Activated CD4-positive, alpha-beta T cell treated with anti-CD3 and anti-CD28 coated beads, Interleukin-2, amount 50 U/mL, for 4 hours (primary cell): ENCODE results near the gene C2orf92.
"Not testable (repeated sequence)": the region's sequence is repeated elsewhere in the genome, so short reads cannot be mapped to it uniquely, and the experiment has no call there.

ENCODE experiments used
- DNase-seq, 2 experiments: peaks; one replicate each; pipeline ENCODE4 v3.0.0-alpha.2; 2020

C2orf92 gene

GRCh38 chr2:97697252-97698235, 28.0 kb downstream of the C2orf92 start:
- peak; percentile 93 to 97 for DNase-seq

- no peak for DNase-seq
These were observed 29.0 kb downstream of the C2orf92 start for GRCh38 chr2:97698530-97698929.

DNA sequence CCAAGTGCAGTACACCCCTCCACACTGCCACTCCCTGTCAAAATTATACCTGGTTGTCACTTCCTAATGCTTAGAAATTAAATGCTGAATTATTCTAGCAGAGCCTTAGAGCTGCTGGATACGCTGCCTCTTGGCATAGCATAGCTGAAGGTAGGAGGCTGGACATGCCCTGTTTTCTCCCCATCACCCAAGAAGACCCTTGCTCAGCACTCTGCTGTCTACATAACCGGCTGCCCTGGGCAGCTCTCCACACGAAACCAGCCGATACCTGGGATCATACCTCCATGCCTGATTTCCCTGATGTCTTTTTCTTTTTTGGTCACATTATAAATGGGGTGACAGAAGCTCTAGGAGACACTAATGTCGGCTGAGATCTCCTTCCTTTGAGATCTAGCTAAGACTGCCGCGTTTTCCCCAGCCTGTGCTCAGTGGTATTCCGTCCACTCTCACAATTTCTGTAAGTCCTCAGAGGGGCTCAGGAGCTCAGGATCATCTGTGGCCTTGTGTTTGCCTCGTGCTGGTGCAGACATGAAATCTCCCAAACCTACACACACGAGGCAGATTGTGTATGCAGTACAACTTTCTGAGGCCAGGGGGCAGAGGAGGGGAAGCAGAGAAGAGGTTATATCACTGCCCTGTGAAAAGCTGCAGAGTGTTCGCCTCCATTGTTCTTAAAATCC, 30.4 kb downstream of the C2orf92 start:
- DNase-seq, result peak; percentile 60 to 63

DNA sequence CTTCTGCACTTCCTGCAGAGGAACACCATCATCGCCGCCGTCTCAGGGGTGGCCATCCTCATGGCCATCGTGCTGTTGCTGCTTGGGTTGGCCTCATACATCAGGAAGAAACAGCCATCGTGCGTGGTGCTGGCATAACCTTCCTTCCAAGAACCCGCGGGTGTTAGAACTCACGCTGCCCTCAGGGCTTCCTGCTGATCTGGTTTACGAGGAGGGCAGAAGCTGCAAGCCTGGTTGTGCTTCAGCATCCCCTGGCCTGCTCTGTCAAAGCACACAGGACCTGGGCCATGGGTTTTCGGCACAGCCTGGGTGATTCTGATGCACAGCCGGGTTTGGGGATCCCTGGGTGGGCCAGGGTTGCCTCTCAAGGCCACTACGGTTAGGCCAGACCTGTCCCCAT, 31.7 kb downstream of the C2orf92 start:
- no peak for DNase-seq

- no peak for DNase-seq
These were observed 32.4 kb downstream of the C2orf92 start for GRCh38 chr2:97701851-97702465.

DNA sequence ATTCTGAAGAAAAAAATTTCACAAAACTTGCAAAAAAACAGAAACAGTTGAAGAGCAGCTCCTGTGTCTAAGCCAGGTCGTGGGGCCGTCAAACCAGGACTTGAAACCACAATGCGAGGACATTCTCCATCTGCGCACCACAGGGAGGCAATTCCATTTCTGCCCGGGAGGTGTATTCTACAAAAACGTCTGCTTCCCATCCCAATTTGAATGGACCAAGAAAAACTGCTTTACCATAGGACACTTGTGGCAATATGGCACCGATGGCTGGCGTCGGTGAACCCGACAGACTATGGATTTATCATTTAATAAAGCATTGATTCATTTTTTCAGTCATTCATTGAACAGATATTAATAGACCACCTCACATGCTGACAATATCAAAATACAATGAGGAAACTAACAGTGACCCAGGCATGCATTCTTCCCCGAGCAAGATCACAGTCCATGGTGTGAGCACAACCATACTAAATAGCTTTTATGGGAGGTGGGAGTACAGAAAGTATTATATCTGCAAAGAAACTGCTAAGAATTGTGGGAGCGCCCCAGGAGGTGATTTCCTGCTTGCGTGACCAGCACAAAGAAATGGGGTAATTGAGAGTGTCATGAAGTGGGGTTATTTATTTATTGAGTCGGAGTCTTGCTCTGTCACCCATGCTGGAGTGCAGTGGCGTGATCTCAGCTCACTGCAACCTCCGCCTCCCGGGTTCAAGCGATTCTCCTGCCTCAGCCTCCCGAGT, 33.4 kb downstream of the C2orf92 start:
- no peak for DNase-seq

DNA sequence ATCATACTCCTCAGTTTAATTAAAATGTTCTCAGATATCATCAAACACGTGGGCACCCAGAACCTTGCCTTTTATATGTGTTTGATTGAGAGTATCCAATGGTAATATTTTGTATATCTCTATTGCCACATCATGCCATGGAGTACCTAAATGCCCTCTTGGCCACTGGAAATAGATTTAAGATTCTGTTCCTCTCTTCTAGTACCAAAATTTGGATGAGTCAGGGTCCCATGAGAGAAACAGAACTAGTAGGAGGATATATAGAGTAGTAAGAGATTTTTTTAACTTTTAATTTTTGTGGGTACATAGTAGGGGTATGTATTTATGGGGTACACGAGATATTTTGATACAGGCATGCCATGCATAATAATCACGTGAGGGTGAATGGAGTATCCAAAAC, 34.2 kb downstream of the C2orf92 start:
- DNase-seq, result no peak

DNA sequence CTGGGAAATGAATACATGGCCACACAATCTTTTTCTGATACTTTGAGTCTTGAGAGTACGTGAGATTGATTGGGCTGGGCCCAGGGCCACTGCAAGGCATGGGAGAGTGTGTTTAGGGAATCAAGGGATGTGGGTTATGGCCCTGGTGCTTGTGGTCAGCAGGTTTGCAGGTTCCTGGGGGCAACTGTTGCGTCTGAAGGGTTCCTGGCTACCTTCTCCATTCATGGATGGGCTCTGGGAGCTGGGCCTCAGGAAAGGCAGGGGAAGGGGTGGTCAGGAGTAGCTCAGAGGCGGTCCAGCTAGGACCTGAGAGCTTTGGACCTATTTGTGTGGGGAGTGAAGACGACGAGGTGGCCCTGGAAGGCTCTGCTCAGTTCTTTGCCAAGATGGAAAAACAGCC, 35.5 kb downstream of the C2orf92 start:
- no peak for DNase-seq

DNA sequence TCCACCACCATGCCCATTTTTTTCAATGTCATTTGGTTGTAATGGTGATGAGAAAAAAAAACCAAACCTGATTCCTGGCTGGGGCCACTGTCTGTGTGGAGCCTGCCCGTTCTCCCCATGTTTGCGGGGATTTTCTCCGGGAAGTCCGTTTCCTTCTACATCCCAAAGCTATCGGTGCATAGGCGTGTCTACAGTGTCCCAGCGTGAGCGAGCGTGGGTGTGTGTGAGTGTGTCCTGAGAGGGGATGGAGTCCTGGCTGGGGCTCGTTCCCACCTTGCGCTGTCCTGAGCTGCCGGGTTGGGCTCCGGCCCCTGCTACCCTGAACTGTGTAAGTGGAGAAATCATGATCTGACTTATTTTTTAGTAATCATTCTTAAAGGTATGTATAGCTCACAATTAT, 36.6 kb downstream of the C2orf92 start:
- no peak for DNase-seq

GRCh38 chr2:97706708-97707345, 37.3 kb downstream of the C2orf92 start:
- DNase-seq, result no peak

GRCh38 chr2:97707362-97708047, 38.0 kb downstream of the C2orf92 start:
- DNase-seq, result no peak

DNA sequence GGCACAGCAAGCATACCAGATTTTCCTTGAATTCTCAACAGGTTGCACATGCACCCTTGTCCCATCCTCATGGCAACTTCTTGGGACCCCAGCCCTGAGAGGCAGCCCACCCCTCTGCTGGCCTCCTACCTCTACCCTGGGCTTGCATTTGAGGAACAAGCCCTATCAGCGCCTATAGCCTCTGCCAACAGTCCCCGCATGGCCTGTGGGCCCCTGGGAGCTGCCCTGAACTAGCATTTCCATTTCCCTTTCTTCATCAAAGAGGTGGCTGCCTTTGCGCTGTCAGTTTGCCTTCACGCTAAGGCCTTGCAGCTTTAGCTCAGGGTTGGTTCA, 38.5 kb downstream of the C2orf92 start:
- no peak for DNase-seq

- DNase-seq, result no peak
These were observed 39.1 kb downstream of the C2orf92 start for GRCh38 chr2:97708608-97709007.

DNA sequence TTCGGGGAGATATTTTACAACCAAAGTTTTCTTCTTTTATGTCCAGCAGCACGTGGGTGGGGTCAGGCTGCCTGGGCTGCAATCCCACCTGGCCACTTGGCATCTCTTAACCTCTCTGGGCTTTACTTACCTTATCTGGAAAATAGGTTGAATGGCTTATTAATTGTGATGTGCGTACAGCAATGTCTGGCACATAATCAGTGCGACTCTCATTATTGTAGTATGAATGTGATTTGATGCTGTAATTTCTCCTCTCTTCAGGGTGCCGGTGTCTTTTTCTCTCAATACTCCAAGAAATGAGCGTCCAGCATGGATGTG, 41.8 kb downstream of the C2orf92 start:
- DNase-seq, result no peak

DNA sequence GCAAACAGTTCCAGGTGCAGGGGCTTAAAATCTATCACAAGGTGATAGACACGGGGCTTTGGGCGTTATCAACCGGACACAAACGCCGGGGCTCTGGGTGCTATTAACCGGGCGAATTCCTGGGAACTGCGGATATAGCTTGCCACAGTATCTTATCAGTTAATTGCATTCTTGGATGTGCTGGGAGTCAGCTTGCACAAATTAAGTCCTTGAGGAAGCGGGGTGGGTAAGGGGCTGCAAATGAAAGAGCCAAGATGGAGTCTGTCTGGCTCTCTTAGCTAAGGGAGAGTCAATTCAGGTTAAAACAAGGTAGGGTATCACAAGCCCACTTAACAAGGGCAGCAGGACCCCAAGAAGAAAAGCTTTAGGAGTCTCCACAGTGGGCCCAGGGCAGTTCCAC, 42.7 kb downstream of the C2orf92 start:
- not testable (repeated sequence) for DNase-seq

DNA sequence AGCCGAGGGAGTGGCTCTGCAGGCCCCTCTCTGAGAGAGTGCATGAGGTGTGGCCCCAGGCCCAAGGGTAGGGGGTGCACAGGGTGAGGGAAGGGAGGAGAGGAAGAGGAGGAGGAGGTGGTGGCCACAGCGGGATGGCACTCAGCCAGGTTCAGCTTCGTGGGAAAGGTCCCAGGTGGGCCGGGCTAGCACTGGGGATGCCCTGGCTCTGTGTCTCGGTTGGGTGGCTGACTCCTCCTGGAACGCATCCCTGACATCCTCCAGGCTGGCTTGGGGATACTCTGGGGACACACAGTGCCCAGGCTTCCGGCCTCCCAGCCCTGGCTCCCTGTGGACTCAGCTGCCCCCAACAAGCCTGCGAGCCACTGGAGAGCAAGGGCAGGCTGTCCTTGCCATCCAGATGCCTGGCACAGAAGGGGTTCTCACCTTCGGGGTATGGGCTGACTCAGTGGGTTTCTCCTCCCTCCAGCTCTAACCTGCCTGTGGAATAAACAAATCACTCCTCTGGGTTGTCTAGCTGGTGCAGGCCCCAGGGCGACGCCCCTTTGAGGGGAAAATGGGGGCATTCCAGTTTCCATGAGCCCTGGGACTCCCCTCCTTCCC, 43.3 kb downstream of the C2orf92 start:
- peak; percentile 55 to 66 for DNase-seq

DNA sequence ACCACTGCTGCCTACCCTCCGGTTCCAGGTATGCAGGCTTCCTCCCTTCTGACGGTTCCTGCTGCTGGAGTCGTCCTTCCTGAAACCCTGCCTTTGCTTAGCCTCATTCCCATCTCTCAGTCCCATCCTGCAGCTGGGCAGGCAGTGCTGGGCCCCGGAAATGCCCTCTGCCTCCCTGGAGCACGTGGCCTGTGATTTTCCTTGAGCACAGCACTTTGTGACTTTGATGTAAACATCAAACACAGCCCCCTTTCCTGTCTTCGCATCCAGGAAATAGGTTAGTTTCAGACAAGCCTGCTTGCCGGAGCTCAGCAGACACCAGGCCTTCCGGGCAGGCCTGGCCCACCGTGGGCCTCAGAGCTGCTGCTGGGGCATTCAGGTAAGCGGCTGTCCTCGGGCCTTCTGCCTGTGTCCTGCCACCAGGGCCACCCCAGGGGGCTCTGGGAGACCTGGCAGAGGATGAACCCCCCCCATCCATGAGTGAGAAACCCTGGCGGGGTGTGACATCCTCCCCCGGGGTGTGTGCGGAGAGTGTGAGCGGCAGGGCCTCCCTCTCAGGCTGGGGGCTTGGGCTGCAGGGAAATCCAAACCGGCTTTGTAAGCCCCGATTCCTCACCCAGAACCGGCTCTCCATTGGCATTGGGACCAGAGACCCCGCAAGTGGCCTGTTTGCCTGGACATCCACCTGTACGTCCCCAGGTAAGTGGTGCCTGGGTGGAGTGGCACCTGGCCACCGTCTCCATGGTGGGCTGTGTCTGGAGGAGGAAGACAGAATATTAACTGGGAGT, 44.0 kb downstream of the C2orf92 start, which contains the start of gene ZAP70:
Gene ZAP70, plus strand, starts transcription at position 281 of the 788 bp plus-strand sequence. CDS start 10,461 bp downstream, outside the sequence.
- DNase-seq, result peak; percentile 50 to 57

GRCh38 chr2:97714084-97714949, 44.8 kb downstream of the C2orf92 start:
- DNase-seq, result no peak

GRCh38 chr2:97714950-97715652, 45.6 kb downstream of the C2orf92 start:
- DNase-seq, result no peak
